NCI-H1417 treated with DMSO at 0.1 percent for 48 hours (cell line): Measurements from ENCODE around the gene HBA2.
"Not testable (repeated sequence)": the region's sequence is repeated elsewhere in the genome, so short reads cannot be mapped to it uniquely, and the experiment has no call there.

Experiments
- DNase-seq: peaks from one replicate; lab custom pipeline; 2025; lab: John Stamatoyannopoulos, UW

The HBA2 gene

DNA sequence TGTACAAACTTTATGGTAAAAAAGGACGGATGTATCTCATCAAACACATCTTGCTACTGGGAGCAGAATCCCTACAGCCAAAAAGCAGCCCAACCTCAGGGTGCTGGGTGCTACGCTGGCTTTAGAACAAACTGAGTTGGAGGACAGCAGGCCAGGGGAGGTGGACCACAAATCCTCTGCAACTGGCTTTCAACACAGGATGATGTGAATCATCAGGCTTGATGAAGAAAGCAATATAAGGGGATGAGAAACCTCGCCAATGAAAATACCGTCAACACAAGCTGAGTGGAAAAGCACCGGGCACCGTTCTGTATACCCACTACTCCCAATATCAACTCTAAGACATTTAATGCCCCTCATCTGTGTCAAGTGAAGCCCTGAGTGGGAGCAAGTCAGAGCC is 21.8 kb downstream of the HBA2 start:
- no peak for DNase-seq

- no peak for DNase-seq
Measured at GRCh38 chr16:200388-200787, 27.7 kb downstream of the HBA2 start.

- no peak for DNase-seq
Measured at GRCh38 chr16:203246-203645, 30.6 kb downstream of the HBA2 start.

- DNase-seq, result not testable (repeated sequence)
Measured at GRCh38 chr16:204046-204445, 31.4 kb downstream of the HBA2 start.

DNA sequence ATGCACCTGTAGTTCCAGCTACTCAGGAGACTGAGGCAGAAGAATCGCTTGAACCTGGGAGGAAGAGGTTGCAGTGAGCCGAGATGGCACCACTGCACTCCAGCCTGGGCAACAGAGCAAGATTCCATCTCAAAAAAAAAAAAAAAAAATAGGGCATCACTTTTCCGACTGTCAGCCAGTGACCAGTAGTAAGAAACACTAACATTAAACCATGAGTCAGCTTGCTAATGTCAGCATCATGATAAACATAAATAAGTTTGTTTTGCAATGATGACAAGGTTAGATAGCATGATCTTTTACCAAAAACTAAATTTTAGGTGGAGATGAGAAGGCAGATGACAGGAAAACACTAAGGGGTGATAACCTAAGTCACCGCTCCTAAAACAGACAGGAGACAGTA is 36.7 kb downstream of the HBA2 start:
- not testable (repeated sequence) for DNase-seq

DNA sequence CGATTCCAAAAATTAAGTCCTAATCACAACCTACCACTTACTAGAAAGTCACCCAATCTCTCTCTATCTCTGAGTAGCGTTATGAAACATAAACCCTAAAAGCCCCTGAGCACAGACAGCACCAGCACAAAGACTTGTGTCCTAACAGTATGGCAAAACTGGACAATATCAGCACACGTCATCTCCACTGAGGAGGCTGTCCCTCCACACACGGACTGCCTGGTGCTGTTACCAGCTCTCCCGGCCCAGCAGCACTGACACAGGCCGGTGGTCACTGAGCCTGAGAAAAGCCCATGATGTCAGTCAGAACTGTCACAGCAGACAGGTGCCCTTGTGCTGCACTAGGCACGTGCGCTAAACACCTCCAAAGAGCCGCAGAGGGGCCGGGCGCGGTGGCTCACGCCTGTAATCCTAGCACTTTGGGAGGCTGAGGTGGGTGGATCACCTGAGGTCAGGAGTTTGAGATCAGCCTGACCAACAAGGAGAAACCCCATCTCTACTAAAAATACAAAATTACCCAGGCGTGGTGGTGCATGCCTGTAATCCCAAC is 39.0 kb downstream of the HBA2 start:
- not testable (repeated sequence) for DNase-seq

GRCh38 chr16:212999-213398 is 40.3 kb downstream of the HBA2 start:
- no peak for DNase-seq

- DNase-seq, result no peak
Measured at GRCh38 chr16:220021-220420, 47.3 kb downstream of the HBA2 start.
